GM12874 (cell line): ENCODE results near the gene SHROOM3.

Experiments used
- CTCF ChIP-seq: IDR thresholded peaks from 2 replicates; pipeline ENCODE4 v1.5.1; 2011; ENCODE audit warnings: low read depth, mild to moderate bottlenecking, control low read depth, low read length, moderate library complexity; ENCODE audit not compliant: insufficient read depth

Gene SHROOM3

DNA sequence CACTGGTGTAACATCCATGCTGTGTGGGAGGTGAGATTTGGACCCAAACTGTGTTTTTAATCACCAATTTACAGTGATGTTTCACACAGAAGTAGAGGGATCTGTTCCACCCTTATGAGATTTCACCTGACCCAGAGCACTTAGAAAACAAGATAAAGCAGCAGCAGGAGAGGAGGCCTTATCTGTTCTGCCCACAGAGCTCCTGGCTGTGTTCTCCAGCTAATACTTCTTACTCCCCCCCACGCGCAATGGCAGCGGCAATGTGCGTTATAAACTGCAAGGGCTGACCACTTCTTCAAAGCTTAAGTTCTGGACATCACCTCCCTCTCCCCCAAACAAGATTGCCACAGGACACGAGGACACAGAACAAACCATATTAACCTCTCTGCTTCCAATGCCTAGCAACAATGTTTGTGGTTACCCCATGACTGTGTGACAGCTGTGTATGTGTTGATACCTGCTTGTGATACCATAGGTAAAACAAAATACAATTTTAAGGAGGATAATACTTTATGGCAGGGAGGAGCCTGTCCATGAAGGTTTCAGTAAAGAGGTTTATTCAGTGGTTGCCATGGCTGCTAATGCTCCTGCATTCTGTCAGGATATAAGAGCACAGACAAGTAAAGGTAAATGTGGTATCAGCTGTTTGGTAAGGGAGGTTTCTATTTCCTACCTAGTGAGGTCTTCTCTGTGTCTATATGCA lies 252.9 kb downstream of the SHROOM3 start:
- no peak for TF ChIP-seq CTCF

GRCh38 chr4:76688619-76689144 lies 253.7 kb downstream of the SHROOM3 start:
- no peak for TF ChIP-seq CTCF

DNA sequence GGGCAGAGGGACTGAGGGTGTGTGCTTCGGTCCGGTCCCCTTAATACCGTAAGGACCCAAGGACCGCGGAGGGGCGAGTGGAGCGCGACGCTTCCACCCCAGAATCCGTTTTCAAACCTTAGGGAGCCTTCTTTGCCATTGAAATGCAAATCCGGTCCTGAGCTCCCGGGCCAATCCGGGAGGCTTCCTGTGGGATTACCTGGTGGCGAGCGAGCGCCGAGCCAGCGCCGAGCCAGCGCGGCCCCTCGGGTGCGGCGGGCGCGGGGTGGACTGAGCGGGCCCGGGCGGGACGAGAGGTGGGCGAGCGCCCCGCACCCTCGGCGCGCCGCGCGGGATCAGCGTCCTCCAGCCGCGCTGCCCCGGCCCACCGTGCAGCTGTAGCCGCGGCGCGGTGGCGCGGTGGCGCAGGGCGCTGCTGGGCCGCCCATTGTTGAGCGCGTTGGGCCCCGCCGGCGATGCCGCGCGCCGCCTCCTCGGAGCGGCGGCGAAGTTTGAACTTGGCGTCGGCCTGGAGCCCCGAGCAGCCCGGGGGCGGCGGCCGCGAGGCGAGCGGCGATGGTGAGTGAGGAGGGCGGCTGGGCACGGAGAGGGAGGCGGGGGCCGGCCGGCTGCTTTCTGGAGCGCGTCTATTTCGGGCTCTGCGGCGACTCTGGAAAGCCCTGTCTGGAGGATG lies 254.3 kb downstream of the SHROOM3 start:
- TF ChIP-seq CTCF = no peak

GRCh38 chr4:76690011-76690905 lies 255.2 kb downstream of the SHROOM3 start:
- no peak for TF ChIP-seq CTCF

GRCh38 chr4:76690906-76691275 lies 255.9 kb downstream of the SHROOM3 start:
- TF ChIP-seq CTCF = no peak

DNA sequence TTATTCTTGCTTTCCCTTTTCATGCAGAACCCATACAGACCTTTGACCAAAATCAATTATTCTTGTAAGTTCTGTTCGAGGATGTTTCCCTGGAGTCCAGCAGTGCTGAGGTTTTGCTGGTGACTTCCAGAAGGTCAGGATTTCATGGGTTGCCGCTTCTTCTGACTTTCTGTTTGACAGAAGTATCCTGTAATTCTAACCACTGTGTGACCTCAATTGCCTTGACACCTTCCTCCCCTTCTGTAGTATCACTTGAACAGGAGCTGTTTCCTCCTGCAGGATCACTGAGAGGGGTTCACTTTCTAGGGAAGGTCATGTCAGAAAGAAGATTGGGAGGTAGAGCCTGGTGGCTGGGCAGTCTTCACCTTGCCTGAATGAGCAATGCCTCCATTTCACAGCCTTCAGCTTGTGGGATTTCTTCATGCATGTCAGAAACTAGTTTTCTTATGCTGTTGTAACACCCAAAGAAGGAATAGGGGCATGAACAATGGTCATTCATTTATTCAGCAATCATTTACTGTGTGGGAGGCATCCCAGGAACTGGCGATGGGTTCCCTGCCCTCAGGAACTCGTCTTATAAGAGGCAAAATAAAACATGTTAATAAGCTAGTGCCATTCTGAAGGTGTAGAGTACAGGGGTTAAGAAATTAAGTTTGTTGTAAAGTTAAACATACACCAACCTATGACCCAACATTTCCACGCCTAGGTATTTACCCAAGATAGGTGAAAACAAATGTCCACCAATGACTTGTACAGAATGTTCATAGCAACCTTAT lies 257.0 kb downstream of the SHROOM3 start:
- TF ChIP-seq CTCF = no peak
